Measurements from ENCODE around the gene CARNS1.
"Not testable (repeated sequence)": the region's sequence is repeated elsewhere in the genome, so short reads cannot be mapped to it uniquely, and the experiment has no call there.

Gene CARNS1

GRCh38 chr11:67409781-67410368 lies 5.6 kb upstream of the CARNS1 start:
- in situ Hi-C loops (cut with HindIII; ENCODE audit: low sequenced_read_pairs): no loop called here

GRCh38 chr11:67410369-67410831 lies 5.1 kb upstream of the CARNS1 start:
- in situ Hi-C loops (cut with HindIII; ENCODE audit: low sequenced_read_pairs): no loop called here

GRCh38 chr11:67410984-67411784 lies 4.3 kb upstream of the CARNS1 start:
- in situ Hi-C loops (cut with HindIII; ENCODE audit: low sequenced_read_pairs): no loop called here

- in situ Hi-C loops (cut with HindIII; ENCODE audit: low sequenced_read_pairs): no loop called here
Observed at GRCh38 chr11:67411785-67412152, 3.7 kb upstream of the CARNS1 start.

GRCh38 chr11:67412495-67413179 lies 2.8 kb upstream of the CARNS1 start:
- in situ Hi-C loops (cut with HindIII; ENCODE audit: low sequenced_read_pairs): no loop called here

GRCh38 chr11:67413266-67413849 lies 2.1 kb upstream of the CARNS1 start:
- in situ Hi-C loops (cut with HindIII; ENCODE audit: low sequenced_read_pairs): no loop called here

- in situ Hi-C loops (cut with HindIII; ENCODE audit: low sequenced_read_pairs): no loop called here
Observed at GRCh38 chr11:67416416-67417335, 1.2 kb downstream of the CARNS1 start.

- in situ Hi-C loops (cut with HindIII; ENCODE audit: low sequenced_read_pairs): no loop called here
Observed at GRCh38 chr11:67417425-67417824, 1.9 kb downstream of the CARNS1 start.

- in situ Hi-C loops (cut with HindIII; ENCODE audit: low sequenced_read_pairs): no loop called here
Observed at GRCh38 chr11:67418476-67419281, 3.2 kb downstream of the CARNS1 start.

GRCh38 chr11:67419325-67420049 lies 4.0 kb downstream of the CARNS1 start:
- in situ Hi-C loops (cut with HindIII; ENCODE audit: low sequenced_read_pairs): no loop called here

- in situ Hi-C loops (cut with HindIII; ENCODE audit: low sequenced_read_pairs): no loop called here
Observed at GRCh38 chr11:67420147-67420645, 4.7 kb downstream of the CARNS1 start.

GRCh38 chr11:67420646-67421429 lies 5.4 kb downstream of the CARNS1 start:
- in situ Hi-C loops (cut with HindIII; ENCODE audit: low sequenced_read_pairs): no loop called here

- in situ Hi-C loops (cut with HindIII; ENCODE audit: low sequenced_read_pairs): no loop called here
Observed at GRCh38 chr11:67421430-67422031, 6.1 kb downstream of the CARNS1 start.

- in situ Hi-C loops (cut with HindIII; ENCODE audit: low sequenced_read_pairs): no loop called here
Observed at GRCh38 chr11:67422891-67423290, 7.4 kb downstream of the CARNS1 start.

GRCh38 chr11:67423466-67423865 lies 8.0 kb downstream of the CARNS1 start:
- in situ Hi-C loops (cut with HindIII; ENCODE audit: low sequenced_read_pairs): no loop called here

- in situ Hi-C loops (cut with HindIII; ENCODE audit: low sequenced_read_pairs): no loop called here
Observed at GRCh38 chr11:67423891-67424613, 8.6 kb downstream of the CARNS1 start.

- in situ Hi-C loops (cut with HindIII; ENCODE audit: low sequenced_read_pairs): not testable (repeated sequence)
Observed at GRCh38 chr11:67427364-67427859, 11.9 kb downstream of the CARNS1 start.
